Lung (tissue), 12 donors: ENCODE data around the gene YWHAE. TPM values are rescaled to one million over a fixed set of nuclear protein-coding genes. Genes with fewer than 3 reads are reported as not detected.

ENCODE experiments used
- ATAC-seq: fragments of 200-7000 bp; cut with Tn5 transposase; one replicate; pipeline ENCODE4 v1.9.1; 2020; ENCODE audit warnings: moderate number of reproducible peaks; ENCODE audit not compliant: insufficient read depth, low FRiP score
- DNase-seq, 3 donors: peaks; one replicate each; pipeline ENCODE4 v3.0.0-alpha.2; 2013 to 2017
- H3K27ac ChIP-seq, 2 donors: one replicate each; pipeline ENCODE4 v1.5.1; 2013; ENCODE audit warnings: mild to moderate bottlenecking in 2 of 2, moderate library complexity in 2 of 2, control low read depth in 1 of 2, inconsistent platforms in 1 of 2, low read depth in 1 of 2, low read length in 1 of 2
- H3K27me3 ChIP-seq, 3 donors: one replicate each; pipeline ENCODE4 v1.5.1; 2013; ENCODE audit warnings: low read length in 2 of 3; ENCODE audit not compliant: control insufficient read depth in 3 of 3, insufficient read depth in 3 of 3
- H3K36me3 ChIP-seq, 4 donors: one replicate each; pipeline ENCODE4 v1.5.1; 2013; ENCODE audit warnings: low read length in 4 of 4, mild to moderate bottlenecking in 1 of 4, moderate library complexity in 1 of 4; ENCODE audit not compliant: control insufficient read depth in 4 of 4, insufficient read depth in 4 of 4
- H3K4me1 ChIP-seq, 5 donors: one replicate each; pipeline ENCODE4 v1.5.1; 2013; ENCODE audit warnings: low read length in 5 of 5, mild to moderate bottlenecking in 2 of 5, moderate library complexity in 1 of 5; ENCODE audit not compliant: control insufficient read depth in 5 of 5, insufficient read depth in 5 of 5
- H3K4me3 ChIP-seq: one replicate; pipeline ENCODE4 v1.5.1; 2013; ENCODE audit warnings: mild to moderate bottlenecking, control low read depth, moderate library complexity
- H3K9ac ChIP-seq, 2 donors: one replicate each; pipeline ENCODE4 v1.5.1; 2013; ENCODE audit warnings: low read length in 2 of 2, control low read depth in 1 of 2; ENCODE audit not compliant: insufficient read depth in 1 of 2
- H3K9me3 ChIP-seq, 4 donors: one replicate each; pipeline ENCODE4 v1.5.1; 2013; ENCODE audit warnings: low read length in 3 of 4, mild to moderate bottlenecking in 1 of 4, moderate library complexity in 1 of 4; ENCODE audit not compliant: control insufficient read depth in 4 of 4, insufficient read depth in 3 of 4
- WGBS, 2 donors: extraction: QIAGEN DNeasy Blood & Tissue Kit; methylation state at CpG; one replicate each; pipeline ENCODE4 v1.1.7; 2013; 5-methylcytosine and 5-hydroxymethylcytosine counted together
- polyA plus RNA-seq, 2 donors: library from polyadenylated mRNA; stranded (reverse); fragments of 200-250 nt; gene quantifications; one replicate each; pipeline ENCODE4 v1.2.1, GENCODE V29; 2013
- total RNA-seq, 2 donors: library from RNA; depleted of rRNA in 1 of 2; stranded (reverse); fragments of >200 nt in 1 of 2; gene quantifications; one replicate each; pipeline ENCODE4 v1.2.1, GENCODE V29; 2014 to 2021
- TF ChIP-seq, protein P1 (sequence below): IDR thresholded peaks from 2 replicates; pipeline ENCODE4 v1.5.1; 2012; ENCODE audit warnings: mild to moderate bottlenecking; ENCODE audit errors: control extremely low read depth, extremely low read depth
- donor health status: control.
- donor health status: control.
- donor health status: Bipolar disorder and iron deficiency.
- donor health status: healthy.
- donor health status: DM: yes; HTN: yes; CAD: no.

The YWHAE gene
- total and polyA plus RNA-seq, 4 donors = 348 to 432 (median 395) TPM

DNA sequence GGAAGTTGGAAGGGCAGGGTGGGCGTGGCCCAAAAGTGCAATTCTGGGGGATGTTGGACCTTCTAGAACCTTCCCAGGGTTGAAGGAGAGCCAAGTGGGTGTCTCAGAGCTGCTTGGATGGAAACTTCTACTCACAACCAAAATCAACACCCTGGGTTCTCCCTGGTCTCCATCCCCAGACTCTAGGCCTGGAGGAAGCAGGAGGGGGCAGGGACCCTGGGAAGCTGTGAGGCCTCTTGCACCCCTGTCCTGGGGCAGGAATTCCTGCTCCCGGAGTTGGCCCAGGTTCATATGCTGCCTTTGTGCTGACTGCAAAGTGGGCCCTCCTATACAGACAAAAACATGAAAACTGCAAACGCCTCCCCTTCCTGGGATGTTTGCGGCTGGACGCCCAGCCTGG is 95.5 kb downstream of the YWHAE start:
- H3K4me3 ChIP-seq = no peak overlapping the region
- H3K9me3 ChIP-seq = peaks cover 0 to 3% (median 0%) of the 10 kb centered on the region in 4 donors
- no peak for ATAC-seq
- H3K4me1 ChIP-seq = peaks cover 0 to 4% (median 0%) of the 10 kb centered on the region in 5 donors
- no peaks in the 10 kb centered on the region for H3K36me3 ChIP-seq
- no peak overlapping the region for H3K9ac ChIP-seq
- 81 to 89% methylated on average over 5 of the region's 5 CpGs for WGBS, 2 donors
- no peak overlapping the region for H3K27ac ChIP-seq
- H3K27me3 ChIP-seq = peaks cover 0 to 10% (median 2%) of the 10 kb centered on the region in 3 donors
- DNase-seq = no peak
- TF ChIP-seq, protein P1, sequence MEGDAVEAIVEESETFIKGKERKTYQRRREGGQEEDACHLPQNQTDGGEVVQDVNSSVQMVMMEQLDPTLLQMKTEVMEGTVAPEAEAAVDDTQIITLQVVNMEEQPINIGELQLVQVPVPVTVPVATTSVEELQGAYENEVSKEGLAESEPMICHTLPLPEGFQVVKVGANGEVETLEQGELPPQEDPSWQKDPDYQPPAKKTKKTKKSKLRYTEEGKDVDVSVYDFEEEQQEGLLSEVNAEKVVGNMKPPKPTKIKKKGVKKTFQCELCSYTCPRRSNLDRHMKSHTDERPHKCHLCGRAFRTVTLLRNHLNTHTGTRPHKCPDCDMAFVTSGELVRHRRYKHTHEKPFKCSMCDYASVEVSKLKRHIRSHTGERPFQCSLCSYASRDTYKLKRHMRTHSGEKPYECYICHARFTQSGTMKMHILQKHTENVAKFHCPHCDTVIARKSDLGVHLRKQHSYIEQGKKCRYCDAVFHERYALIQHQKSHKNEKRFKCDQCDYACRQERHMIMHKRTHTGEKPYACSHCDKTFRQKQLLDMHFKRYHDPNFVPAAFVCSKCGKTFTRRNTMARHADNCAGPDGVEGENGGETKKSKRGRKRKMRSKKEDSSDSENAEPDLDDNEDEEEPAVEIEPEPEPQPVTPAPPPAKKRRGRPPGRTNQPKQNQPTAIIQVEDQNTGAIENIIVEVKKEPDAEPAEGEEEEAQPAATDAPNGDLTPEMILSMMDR = no peak

DNA sequence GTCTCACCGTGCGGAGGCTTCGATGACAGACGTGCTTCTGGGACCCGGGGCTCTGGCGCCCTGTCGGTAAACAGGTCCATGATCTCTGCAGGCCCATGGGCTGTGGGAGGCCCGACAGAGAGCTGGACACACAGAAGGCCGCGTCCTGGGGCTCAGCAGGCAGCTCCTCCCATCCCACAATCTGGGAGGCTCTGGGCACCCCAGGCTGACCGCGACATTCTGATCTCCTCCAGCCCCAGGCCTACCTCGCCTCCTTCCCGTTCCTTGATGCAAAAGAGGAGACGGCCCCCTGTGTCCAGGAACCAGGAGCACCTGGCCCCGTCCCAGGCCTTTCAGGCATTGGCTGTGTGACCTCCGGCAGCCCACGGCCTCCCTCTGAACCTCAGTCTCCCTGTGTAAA is 97.3 kb downstream of the YWHAE start:
- H3K4me3 ChIP-seq = no peak overlapping the region
- WGBS, 2 donors = 83 to 88% methylated on average over 18 of the region's 18 CpGs
- no peaks in the 10 kb centered on the region for H3K36me3 ChIP-seq
- H3K4me1 ChIP-seq = peaks cover 0 to 8% (median 0%) of the 10 kb centered on the region in 5 donors
- no peak overlapping the region for H3K9ac ChIP-seq
- DNase-seq = no peak
- no peak for ATAC-seq
- TF ChIP-seq, protein P1 = no peak
- peaks cover 0 to 1% (median 0%) of the 10 kb centered on the region in 4 donors for H3K9me3 ChIP-seq
- peaks cover 0 to 17% (median 1%) of the 10 kb centered on the region in 3 donors for H3K27me3 ChIP-seq
- H3K27ac ChIP-seq = no peak overlapping the region

DNA sequence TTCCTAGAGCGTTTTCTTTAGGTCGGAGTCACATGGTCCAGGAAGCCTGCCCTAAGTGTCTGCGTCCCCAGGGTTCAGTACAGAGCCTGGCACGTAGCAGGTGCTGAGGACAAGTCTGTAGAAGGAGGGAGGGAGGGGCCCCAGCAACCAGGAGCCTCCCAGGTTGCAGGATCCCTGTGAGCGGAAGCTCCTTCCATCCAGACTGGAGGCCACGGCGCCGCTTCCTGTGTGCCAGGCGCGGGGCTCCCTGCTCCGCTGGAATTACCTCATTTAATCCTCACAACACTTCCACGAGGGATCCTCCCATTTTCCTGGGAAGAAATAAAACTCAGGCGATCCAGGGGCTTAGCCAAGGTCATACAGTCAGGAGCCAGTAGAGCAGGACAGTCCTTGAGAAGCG is 98.5 kb downstream of the YWHAE start:
- TF ChIP-seq, protein P1 = no peak
- Histone ChIP-seq H3K4me3 (no peak overlapping the region), H3K27me3 (peaks cover 0 to 14% (median 0%) of the 10 kb centered on the region in 3 donors), H3K4me1 (peaks cover 0 to 8% (median 0%) of the 10 kb centered on the region in 5 donors), H3K9me3 (no peaks in the 10 kb centered on the region), H3K36me3 (no peaks in the 10 kb centered on the region), H3K9ac (no peak overlapping the region), H3K27ac (no peak overlapping the region)
- DNase-seq (no peak), ATAC-seq (no peak)
- 77 to 81% methylated on average over 14 of the region's 14 CpGs for WGBS, 2 donors

DNA sequence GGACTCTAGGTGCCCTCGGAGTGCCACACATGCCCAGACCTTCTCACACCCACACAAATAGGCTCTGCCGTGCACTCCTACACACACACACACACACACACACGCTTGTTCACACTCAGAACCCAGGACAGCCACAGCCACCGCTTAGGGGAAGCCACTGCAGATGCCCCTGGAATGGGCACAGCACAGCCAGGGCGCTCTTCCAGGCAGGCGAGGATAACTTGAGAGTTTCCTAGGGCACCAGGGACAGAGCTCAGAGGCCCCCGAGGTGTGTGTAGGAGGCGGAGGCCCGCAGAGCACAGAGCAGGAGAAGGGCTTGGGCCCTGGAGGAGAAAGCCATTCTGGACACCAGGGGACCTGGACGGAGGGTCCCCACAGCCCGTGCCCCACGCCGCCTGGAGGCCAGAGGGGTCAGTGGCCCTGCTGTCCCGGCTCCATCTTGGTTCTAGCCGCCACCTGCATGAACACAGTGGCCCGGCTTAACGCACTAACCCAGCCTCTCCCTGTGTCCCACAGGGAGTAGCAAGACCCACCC is 99.6 kb downstream of the YWHAE start:
- ATAC-seq (no peak), DNase-seq (no peak)
- Histone ChIP-seq H3K4me3 (no peak overlapping the region), H3K9ac (no peak overlapping the region), H3K27me3 (peaks cover 0 to 14% (median 0%) of the 10 kb centered on the region in 3 donors), H3K36me3 (no peaks in the 10 kb centered on the region), H3K4me1 (peaks cover 0 to 8% (median 0%) of the 10 kb centered on the region in 5 donors), H3K27ac (no peak overlapping the region), H3K9me3 (no peaks in the 10 kb centered on the region)
- TF ChIP-seq, protein P1 = no peak
- WGBS, 2 donors = 85 to 90% methylated on average over 16 to 17 of the region's 17 CpGs
